Omental fat pad (tissue), 4 donors: ENCODE data around the gene MYO16. TPM values are rescaled to one million over a fixed set of nuclear protein-coding genes. Genes with fewer than 3 reads are reported as not detected.

Experiments used
- ATAC-seq: fragments of 150-250 bp; one replicate; pipeline ENCODE4 v1.9.1; 2016; ENCODE audit warnings: mild to moderate bottlenecking, moderate library complexity; ENCODE audit not compliant: low FRiP score
- DNase-seq: peaks from one replicate; pipeline ENCODE4 v3.0.0-alpha.2; 2019; ENCODE audit warnings: low spot score
- total RNA-seq, 4 donors: library from RNA; depleted of rRNA; stranded (reverse); fragments of >200 nt; gene quantifications; one replicate each; pipeline ENCODE4 v1.1.0, GENCODE V29; 2016
- TF ChIP-seq, protein P1 (sequence below), 3 donors: fragments of 450-650 bp; IDR thresholded peaks; one replicate each; pipeline ENCODE4 v1.5.1; 2016 to 2017; ENCODE audit warnings: antibody characterized with exemption in 3 of 3, mild to moderate bottlenecking in 3 of 3, moderate library complexity in 2 of 3

The MYO16 gene
- total RNA-seq, 4 donors from 2014 or later = 0.48 to 1.9 (median 0.93) TPM; not detected in 1

DNA sequence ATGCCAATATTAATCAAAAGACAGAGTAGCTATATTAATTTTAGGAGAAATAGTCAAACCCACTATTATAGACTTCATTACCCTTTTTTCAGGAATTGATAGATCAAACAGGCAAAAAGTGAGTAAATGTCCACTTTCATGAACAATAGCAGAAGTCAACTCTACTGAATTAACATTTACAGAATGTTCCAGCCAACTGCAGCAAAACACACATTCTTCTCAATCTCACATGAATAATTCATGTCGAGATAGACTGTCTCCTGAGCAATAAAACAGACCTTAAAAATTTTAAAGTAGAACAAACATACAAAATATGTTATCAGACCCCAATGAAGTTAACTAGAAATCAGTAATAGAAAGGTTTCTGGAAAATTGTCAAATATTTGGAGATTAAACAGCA lies 118.4 kb downstream of the MYO16 start:
- ATAC-seq (no peak), DNase-seq (no peak)
- TF ChIP-seq, protein P1, sequence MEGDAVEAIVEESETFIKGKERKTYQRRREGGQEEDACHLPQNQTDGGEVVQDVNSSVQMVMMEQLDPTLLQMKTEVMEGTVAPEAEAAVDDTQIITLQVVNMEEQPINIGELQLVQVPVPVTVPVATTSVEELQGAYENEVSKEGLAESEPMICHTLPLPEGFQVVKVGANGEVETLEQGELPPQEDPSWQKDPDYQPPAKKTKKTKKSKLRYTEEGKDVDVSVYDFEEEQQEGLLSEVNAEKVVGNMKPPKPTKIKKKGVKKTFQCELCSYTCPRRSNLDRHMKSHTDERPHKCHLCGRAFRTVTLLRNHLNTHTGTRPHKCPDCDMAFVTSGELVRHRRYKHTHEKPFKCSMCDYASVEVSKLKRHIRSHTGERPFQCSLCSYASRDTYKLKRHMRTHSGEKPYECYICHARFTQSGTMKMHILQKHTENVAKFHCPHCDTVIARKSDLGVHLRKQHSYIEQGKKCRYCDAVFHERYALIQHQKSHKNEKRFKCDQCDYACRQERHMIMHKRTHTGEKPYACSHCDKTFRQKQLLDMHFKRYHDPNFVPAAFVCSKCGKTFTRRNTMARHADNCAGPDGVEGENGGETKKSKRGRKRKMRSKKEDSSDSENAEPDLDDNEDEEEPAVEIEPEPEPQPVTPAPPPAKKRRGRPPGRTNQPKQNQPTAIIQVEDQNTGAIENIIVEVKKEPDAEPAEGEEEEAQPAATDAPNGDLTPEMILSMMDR (IDR thresholded peaks at IDR 0.05) = no peak

DNA sequence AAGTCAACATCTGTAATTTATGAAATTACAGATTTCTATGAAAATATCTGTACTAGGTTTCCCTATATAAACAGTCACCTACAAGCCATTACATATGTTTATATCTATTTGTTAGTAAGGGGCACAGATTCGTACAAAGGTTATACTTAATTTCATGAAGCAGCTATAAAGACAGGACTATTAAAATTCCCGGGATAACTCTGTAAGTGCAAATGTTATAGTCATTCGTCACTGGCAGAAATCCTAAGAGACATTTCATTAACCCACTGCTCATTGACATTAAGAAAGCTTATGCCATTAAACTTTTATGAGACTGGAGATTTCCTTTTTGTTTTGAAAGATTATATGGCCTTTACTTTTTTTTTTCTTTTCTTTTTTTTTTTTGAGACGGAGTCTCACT lies 122.9 kb downstream of the MYO16 start:
- TF ChIP-seq, protein P1 (IDR thresholded peaks at IDR 0.05) = no peak
- ATAC-seq (no peak), DNase-seq (no peak)

DNA sequence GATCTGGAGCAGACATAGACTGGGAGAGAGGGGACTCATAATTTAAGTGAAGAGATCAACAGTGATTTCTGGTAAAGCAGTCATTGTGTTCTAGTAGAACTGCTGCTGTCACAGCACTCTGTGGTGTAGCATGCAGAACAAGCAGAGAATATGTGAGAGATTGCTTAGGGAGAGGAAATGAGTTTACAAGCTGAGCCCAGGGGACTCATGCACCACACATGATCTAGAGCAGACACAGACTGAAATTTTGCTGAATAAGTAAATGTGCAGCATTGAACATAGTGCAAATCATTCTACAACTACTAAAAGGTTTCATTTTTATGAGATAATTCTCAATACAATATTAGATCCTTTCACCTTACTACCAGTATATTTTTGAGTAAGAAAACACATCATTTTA lies 125.7 kb downstream of the MYO16 start:
- TF ChIP-seq, protein P1 (IDR thresholded peaks at IDR 0.05) = no peak
- no peak for DNase-seq
- ATAC-seq = no peak

DNA sequence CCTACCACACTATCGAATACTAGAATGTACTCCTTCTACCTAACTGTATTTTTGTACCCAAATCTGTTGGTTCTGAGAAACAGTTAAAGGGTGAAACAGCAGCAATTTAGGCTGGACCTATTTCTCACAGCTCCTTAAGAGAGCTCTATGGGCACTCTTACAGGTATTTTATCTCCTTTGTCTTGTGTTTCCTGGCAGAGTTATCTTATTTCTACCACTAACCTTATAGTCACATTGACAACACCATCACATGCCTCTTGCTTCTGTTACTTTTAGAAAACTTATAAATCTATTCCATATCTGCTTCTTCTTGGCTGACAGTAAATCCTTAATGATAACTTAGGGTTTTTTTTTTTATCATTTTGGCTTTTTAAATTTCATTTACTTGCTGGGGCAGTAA lies 130.7 kb downstream of the MYO16 start:
- TF ChIP-seq, protein P1 (IDR thresholded peaks at IDR 0.05) = no peak
- DNase-seq = no peak
- no peak for ATAC-seq

DNA sequence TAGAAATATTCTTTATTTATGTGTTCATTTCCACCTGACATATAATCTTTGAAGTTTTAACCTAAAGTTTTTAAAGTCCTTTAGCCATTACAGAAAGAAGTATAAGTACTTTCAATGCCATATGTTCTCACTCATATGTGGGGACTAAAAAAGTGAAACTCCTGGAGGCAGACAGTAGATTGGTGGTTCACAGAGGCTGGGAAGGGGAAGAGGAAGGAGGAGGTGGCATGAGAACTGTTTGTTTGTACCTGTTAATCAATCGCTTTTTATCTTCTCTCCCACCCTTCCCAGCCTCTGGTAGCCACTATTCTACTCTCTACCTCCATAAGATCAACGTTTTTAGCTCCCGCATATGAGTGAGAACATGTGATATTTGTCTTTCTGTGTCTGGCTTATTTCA lies 131.1 kb downstream of the MYO16 start:
- no peak for ATAC-seq
- TF ChIP-seq, protein P1 (IDR thresholded peaks at IDR 0.05) = no peak

DNA sequence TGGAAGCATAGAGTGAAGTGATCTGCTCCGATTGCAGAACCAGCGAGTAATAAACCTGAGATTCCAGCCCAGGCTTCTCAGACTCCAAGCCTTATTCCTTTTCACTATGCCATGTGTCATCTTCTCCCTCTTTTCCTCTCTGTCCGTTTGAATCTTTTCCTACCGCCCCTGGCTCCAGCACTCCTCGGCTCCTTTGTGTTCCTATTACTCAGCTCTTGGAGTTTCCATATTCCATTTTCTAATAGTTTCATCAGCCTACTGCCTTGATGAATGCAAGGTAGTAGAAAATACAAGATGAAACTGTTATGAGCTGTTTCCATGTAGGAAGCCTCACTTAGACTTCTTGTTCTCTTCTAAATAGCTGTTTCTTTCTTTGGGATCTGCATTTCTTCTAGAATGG lies 138.6 kb downstream of the MYO16 start:
- DNase-seq (no peak), ATAC-seq (no peak)
- TF ChIP-seq, protein P1 (IDR thresholded peaks at IDR 0.05) = no peak

More for the DNA sequence above, 131.1 kb downstream of the MYO16 start:
- no peak for DNase-seq

DNA sequence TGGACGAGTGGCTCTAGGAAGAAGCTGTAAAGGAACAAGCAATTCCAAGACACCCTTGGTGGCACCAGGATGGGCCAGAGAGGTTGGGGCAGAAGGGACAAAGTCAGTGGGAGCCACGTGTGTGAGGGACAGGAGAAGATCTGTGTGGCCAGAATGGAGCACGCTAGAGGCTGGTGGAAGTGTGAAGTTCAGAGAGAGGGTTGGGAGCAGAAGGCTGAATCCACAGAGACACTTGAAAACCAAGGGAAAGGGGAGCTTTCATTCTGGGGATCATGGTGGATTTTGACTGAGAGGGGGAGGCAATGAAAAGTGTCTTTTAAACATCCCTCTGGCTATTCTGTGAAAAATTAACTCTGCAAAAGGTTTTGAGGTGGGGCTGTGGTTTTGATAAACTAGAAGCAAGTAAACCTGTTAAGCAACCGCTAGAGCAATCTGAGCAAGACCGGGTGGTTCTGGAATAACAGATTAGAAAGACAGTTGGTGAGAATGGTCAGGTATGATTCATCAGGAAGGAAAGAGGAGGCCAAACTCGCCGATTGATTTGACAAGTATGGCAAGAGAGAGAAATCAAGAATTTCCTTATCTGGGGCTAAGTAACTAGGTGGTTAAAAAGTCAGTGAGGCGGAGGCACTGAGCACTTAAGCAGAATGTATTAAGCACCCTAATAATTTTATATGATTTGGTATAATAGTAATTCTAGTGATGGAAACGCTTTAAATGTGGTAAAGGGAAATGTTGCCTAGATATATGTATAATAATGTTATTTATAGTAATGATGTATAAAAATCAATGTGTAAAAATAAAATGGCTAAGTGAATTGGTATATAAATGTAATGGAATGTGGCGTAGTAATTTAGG lies 140.0 kb downstream of the MYO16 start:
- ATAC-seq = peak; percentile 75
- TF ChIP-seq, protein P1 (IDR thresholded peaks at IDR 0.05) = no peak
- no peak for DNase-seq
